Lung (tissue), 12 donors: Measurements from ENCODE around the gene ACVR2A. TPM values are rescaled to one million over a fixed set of nuclear protein-coding genes. Genes with fewer than 3 reads are reported as not detected.

ENCODE experiments used
- ATAC-seq: fragments of 200-7000 bp; cut with Tn5 transposase; one replicate; pipeline ENCODE4 v1.9.1; 2020; ENCODE audit warnings: moderate number of reproducible peaks; ENCODE audit not compliant: insufficient read depth, low FRiP score
- DNase-seq, 3 donors: peaks; one replicate each; pipeline ENCODE4 v3.0.0-alpha.2; 2013 to 2017
- H3K27ac ChIP-seq, 2 donors: one replicate each; pipeline ENCODE4 v1.5.1; 2013; ENCODE audit warnings: mild to moderate bottlenecking in 2 of 2, moderate library complexity in 2 of 2, control low read depth in 1 of 2, inconsistent platforms in 1 of 2, low read depth in 1 of 2, low read length in 1 of 2
- H3K27me3 ChIP-seq, 3 donors: one replicate each; pipeline ENCODE4 v1.5.1; 2013; ENCODE audit warnings: low read length in 2 of 3; ENCODE audit not compliant: control insufficient read depth in 3 of 3, insufficient read depth in 3 of 3
- H3K36me3 ChIP-seq, 4 donors: one replicate each; pipeline ENCODE4 v1.5.1; 2013; ENCODE audit warnings: low read length in 4 of 4, mild to moderate bottlenecking in 1 of 4, moderate library complexity in 1 of 4; ENCODE audit not compliant: control insufficient read depth in 4 of 4, insufficient read depth in 4 of 4
- H3K4me1 ChIP-seq, 5 donors: one replicate each; pipeline ENCODE4 v1.5.1; 2013; ENCODE audit warnings: low read length in 5 of 5, mild to moderate bottlenecking in 2 of 5, moderate library complexity in 1 of 5; ENCODE audit not compliant: control insufficient read depth in 5 of 5, insufficient read depth in 5 of 5
- H3K4me3 ChIP-seq: one replicate; pipeline ENCODE4 v1.5.1; 2013; ENCODE audit warnings: mild to moderate bottlenecking, control low read depth, moderate library complexity
- H3K9ac ChIP-seq, 2 donors: one replicate each; pipeline ENCODE4 v1.5.1; 2013; ENCODE audit warnings: low read length in 2 of 2, control low read depth in 1 of 2; ENCODE audit not compliant: insufficient read depth in 1 of 2
- H3K9me3 ChIP-seq, 4 donors: one replicate each; pipeline ENCODE4 v1.5.1; 2013; ENCODE audit warnings: low read length in 3 of 4, mild to moderate bottlenecking in 1 of 4, moderate library complexity in 1 of 4; ENCODE audit not compliant: control insufficient read depth in 4 of 4, insufficient read depth in 3 of 4
- WGBS, 2 donors: extraction: QIAGEN DNeasy Blood & Tissue Kit; methylation state at CpG; one replicate each; pipeline ENCODE4 v1.1.7; 2013; 5-methylcytosine and 5-hydroxymethylcytosine counted together
- polyA plus RNA-seq, 2 donors: library from polyadenylated mRNA; stranded (reverse); fragments of 200-250 nt; gene quantifications; one replicate each; pipeline ENCODE4 v1.2.1, GENCODE V29; 2013
- total RNA-seq, 2 donors: library from RNA; depleted of rRNA in 1 of 2; stranded (reverse); fragments of >200 nt in 1 of 2; gene quantifications; one replicate each; pipeline ENCODE4 v1.2.1, GENCODE V29; 2014 to 2021
- TF ChIP-seq, protein P1 (sequence below): IDR thresholded peaks from 2 replicates; pipeline ENCODE4 v1.5.1; 2012; ENCODE audit warnings: mild to moderate bottlenecking; ENCODE audit errors: control extremely low read depth, extremely low read depth
- donor health status: control.
- donor health status: control.
- donor health status: Bipolar disorder and iron deficiency.
- donor health status: healthy.
- donor health status: DM: yes; HTN: yes; CAD: no.

ACVR2A gene
- total and polyA plus RNA-seq, 4 donors = 4.0 to 56.5 (median 10.9) TPM

DNA sequence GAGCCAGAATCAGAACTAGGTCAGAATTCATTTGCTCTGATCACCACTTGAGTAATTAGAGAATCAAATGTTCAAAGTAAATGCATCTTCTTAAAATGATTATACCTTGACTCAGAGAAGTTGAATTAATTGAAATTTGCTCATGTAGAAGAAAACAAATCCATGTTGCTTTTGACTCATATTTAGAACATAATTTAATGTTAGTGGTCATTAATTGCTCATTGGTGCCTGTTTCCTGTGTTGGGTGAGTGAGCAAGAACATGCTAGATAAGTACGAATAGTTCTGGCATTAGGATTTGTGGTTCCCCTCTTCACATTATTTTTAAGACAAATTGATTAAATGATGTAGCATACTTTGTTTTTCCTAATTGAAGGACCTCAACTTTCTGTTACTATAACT, 19.0 kb downstream of the ACVR2A start:
- no peak overlapping the region for H3K4me3 ChIP-seq
- no peaks in the 10 kb centered on the region for H3K9me3 ChIP-seq
- H3K27me3 ChIP-seq = no peaks in the 10 kb centered on the region
- peaks cover 0 to 22% (median 3%) of the 10 kb centered on the region in 5 donors for H3K4me1 ChIP-seq
- TF ChIP-seq, protein P1, sequence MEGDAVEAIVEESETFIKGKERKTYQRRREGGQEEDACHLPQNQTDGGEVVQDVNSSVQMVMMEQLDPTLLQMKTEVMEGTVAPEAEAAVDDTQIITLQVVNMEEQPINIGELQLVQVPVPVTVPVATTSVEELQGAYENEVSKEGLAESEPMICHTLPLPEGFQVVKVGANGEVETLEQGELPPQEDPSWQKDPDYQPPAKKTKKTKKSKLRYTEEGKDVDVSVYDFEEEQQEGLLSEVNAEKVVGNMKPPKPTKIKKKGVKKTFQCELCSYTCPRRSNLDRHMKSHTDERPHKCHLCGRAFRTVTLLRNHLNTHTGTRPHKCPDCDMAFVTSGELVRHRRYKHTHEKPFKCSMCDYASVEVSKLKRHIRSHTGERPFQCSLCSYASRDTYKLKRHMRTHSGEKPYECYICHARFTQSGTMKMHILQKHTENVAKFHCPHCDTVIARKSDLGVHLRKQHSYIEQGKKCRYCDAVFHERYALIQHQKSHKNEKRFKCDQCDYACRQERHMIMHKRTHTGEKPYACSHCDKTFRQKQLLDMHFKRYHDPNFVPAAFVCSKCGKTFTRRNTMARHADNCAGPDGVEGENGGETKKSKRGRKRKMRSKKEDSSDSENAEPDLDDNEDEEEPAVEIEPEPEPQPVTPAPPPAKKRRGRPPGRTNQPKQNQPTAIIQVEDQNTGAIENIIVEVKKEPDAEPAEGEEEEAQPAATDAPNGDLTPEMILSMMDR = no peak
- H3K27ac ChIP-seq = no peak overlapping the region
- 77 to 87% methylated on average over 1 of the region's 1 CpG for WGBS, 2 donors
- DNase-seq (no peak), ATAC-seq (no peak)
- H3K36me3 ChIP-seq = no peaks in the 10 kb centered on the region
- no peak overlapping the region for H3K9ac ChIP-seq

DNA sequence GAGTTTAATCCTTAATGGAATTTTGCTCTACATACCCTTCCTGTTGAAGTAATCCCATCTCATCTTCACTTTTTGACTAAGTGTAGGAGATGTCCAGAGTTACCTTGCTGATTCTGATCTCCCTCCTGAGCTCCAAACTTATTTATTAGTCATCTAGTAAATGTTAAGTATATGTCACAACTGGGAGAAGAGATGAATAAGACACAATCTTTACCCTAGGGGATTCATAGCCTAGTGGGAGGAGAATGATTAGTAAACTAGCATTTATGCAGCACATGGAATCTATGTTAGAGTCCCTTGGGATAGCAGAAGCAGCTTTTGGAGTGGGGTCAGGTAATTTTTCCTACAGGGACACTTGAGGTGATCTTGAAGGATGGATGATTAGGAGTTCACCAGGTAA, 20.7 kb downstream of the ACVR2A start:
- TF ChIP-seq, protein P1 = no peak
- H3K9me3 ChIP-seq = no peaks in the 10 kb centered on the region
- no peak for ATAC-seq
- H3K36me3 ChIP-seq = no peaks in the 10 kb centered on the region
- H3K27ac ChIP-seq = no peak overlapping the region
- peaks cover 0 to 16% (median 3%) of the 10 kb centered on the region in 5 donors for H3K4me1 ChIP-seq
- no peak overlapping the region for H3K4me3 ChIP-seq
- no peaks in the 10 kb centered on the region for H3K27me3 ChIP-seq
- H3K9ac ChIP-seq = no peak overlapping the region
- DNase-seq = no peak

DNA sequence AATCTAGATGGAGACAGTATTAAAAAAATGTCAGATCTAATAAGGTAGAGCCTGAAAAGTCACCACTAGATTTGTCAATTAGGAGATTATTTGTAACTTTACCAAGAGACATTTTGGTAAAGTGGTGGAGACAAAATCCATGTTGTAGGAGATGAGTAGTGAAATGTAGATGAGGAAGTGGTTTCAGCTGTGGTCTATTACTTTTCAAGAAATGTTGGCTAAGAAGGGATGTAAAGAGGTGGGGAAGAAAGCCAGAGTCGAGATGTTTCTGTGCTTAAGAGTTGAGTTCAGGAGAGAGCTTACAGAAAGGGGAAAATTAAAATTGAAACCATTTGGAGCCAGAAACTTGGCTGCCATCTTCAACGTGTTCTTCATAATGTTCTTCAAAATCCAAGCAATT, 22.2 kb downstream of the ACVR2A start:
- WGBS, 2 donors = 29 to 68% methylated on average over 2 of the region's 2 CpGs
- no peaks in the 10 kb centered on the region for H3K36me3 ChIP-seq
- H3K27ac ChIP-seq = no peak overlapping the region
- DNase-seq (no peak), ATAC-seq (no peak)
- no peaks in the 10 kb centered on the region for H3K9me3 ChIP-seq
- peaks cover 0 to 16% (median under 1%) of the 10 kb centered on the region in 5 donors for H3K4me1 ChIP-seq
- TF ChIP-seq, protein P1 = no peak
- H3K4me3 ChIP-seq = no peak overlapping the region
- H3K27me3 ChIP-seq = no peaks in the 10 kb centered on the region
- H3K9ac ChIP-seq = no peak overlapping the region

DNA sequence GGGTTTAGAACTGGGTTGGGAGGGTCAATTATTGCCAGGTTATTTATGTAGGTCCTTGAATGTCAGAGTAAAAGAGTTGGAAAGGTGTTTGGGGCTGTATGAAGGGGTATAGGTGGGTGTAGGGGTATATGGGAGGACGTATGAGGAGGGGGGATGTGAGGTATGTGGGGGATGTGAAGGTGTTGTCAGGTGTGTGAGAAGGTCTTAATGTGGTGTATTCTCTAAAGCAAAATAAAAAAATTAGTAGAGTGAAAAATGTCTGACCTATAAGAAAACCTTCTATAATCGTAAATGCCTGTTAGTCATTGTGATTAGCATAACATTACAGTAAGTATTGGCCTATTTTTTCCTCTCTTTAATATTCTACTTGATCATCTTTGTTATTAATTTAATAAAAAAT, 25.1 kb downstream of the ACVR2A start:
- H3K4me1 ChIP-seq = peaks cover 0 to 13% (median 0%) of the 10 kb centered on the region in 5 donors
- H3K4me3 ChIP-seq = no peak overlapping the region
- no peaks in the 10 kb centered on the region for H3K27me3 ChIP-seq
- ATAC-seq (no peak), DNase-seq (no peak)
- TF ChIP-seq, protein P1 = no peak
- 91% methylated on average over 2 of the region's 2 CpGs for WGBS, 2 donors
- no peak overlapping the region for H3K27ac ChIP-seq
- H3K36me3 ChIP-seq = no peaks in the 10 kb centered on the region
- no peak overlapping the region for H3K9ac ChIP-seq
- no peaks in the 10 kb centered on the region for H3K9me3 ChIP-seq
